ENCODE data around the gene DOK4. TPM values are rescaled to one million over a fixed set of nuclear protein-coding genes. Genes with fewer than 3 reads are reported as not detected.
A peak's percentile ranks its signal among the peaks of the same experiment; 100 is the strongest.
"Not testable (repeated sequence)": the region's sequence is repeated elsewhere in the genome, so short reads cannot be mapped to it uniquely, and the experiment has no call there.

The DOK4 gene
- total RNA-seq, 1 donor from 2014 or later = 6.8 TPM

- Histone ChIP-seq H3K4me3 (ENCODE audit: low read length in 3 of 3) (no peak overlapping the region), H3K9ac (ENCODE audit: low read depth in 1 of 3, low read length in 3 of 3) (no peak overlapping the region), H3K36me3 (ENCODE audit: control insufficient read depth in 3 of 3, insufficient read depth in 3 of 3, low read length in 3 of 3) (no peaks in the 10 kb centered on the region), H3K4me1 (ENCODE audit: control insufficient read depth in 3 of 3, insufficient read depth in 3 of 3, low read length in 3 of 3) (no peaks in the 10 kb centered on the region), H3K9me3 (ENCODE audit: control insufficient read depth in 3 of 3, low read length in 3 of 3) (no peaks in the 10 kb centered on the region), H3K27ac (ENCODE audit: low read depth, low read length) (no peak overlapping the region), H3K27me3 (ENCODE audit: control insufficient read depth in 3 of 3, insufficient read depth in 3 of 3, low read length in 3 of 3) (peaks cover 0 to 14% (median 4%) of the 10 kb centered on the region in 3 donors)
Measured at GRCh38 chr16:57502048-57502775, 15.9 kb upstream of the DOK4 start.

- Histone ChIP-seq H3K9me3 (ENCODE audit: control insufficient read depth in 3 of 3, low read length in 3 of 3) (no peaks in the 10 kb centered on the region), H3K36me3 (ENCODE audit: control insufficient read depth in 3 of 3, insufficient read depth in 3 of 3, low read length in 3 of 3) (no peaks in the 10 kb centered on the region), H3K9ac (ENCODE audit: low read depth in 1 of 3, low read length in 3 of 3) (no peak overlapping the region), H3K27ac (ENCODE audit: low read depth, low read length) (no peak overlapping the region), H3K4me1 (ENCODE audit: control insufficient read depth in 3 of 3, insufficient read depth in 3 of 3, low read length in 3 of 3) (no peaks in the 10 kb centered on the region), H3K27me3 (ENCODE audit: control insufficient read depth in 3 of 3, insufficient read depth in 3 of 3, low read length in 3 of 3) (peaks cover 0 to 14% (median 4%) of the 10 kb centered on the region in 3 donors), H3K4me3 (ENCODE audit: low read length in 3 of 3) (no peak overlapping the region)
Measured at GRCh38 chr16:57501492-57501891, 15.2 kb upstream of the DOK4 start.

GRCh38 chr16:57500578-57501111, 14.4 kb upstream of the DOK4 start:
- no peaks in the 10 kb centered on the region for H3K36me3 ChIP-seq (ENCODE audit: control insufficient read depth in 3 of 3, insufficient read depth in 3 of 3, low read length in 3 of 3)
- no peaks in the 10 kb centered on the region for H3K9me3 ChIP-seq (ENCODE audit: control insufficient read depth in 3 of 3, low read length in 3 of 3)
- no peak overlapping the region for H3K4me3 ChIP-seq (ENCODE audit: low read length in 3 of 3)
- no peak overlapping the region for H3K9ac ChIP-seq (ENCODE audit: low read depth in 1 of 3, low read length in 3 of 3)
- H3K4me1 ChIP-seq (ENCODE audit: control insufficient read depth in 3 of 3, insufficient read depth in 3 of 3, low read length in 3 of 3) = no peaks in the 10 kb centered on the region
- H3K27ac ChIP-seq (ENCODE audit: low read depth, low read length) = no peak overlapping the region
- peaks cover 0 to 14% (median 4%) of the 10 kb centered on the region in 3 donors for H3K27me3 ChIP-seq (ENCODE audit: control insufficient read depth in 3 of 3, insufficient read depth in 3 of 3, low read length in 3 of 3)

- H3K4me1 ChIP-seq (ENCODE audit: control insufficient read depth in 3 of 3, insufficient read depth in 3 of 3, low read length in 3 of 3); H3K27ac ChIP-seq (ENCODE audit: low read depth, low read length); H3K36me3 ChIP-seq (ENCODE audit: control insufficient read depth in 3 of 3, insufficient read depth in 3 of 3, low read length in 3 of 3); H3K9ac ChIP-seq (ENCODE audit: low read depth in 1 of 3, low read length in 3 of 3); H3K9me3 ChIP-seq (ENCODE audit: control insufficient read depth in 3 of 3, low read length in 3 of 3); H3K4me3 ChIP-seq (ENCODE audit: low read length in 3 of 3): not testable (repeated sequence)
- H3K27me3 ChIP-seq (ENCODE audit: control insufficient read depth in 3 of 3, insufficient read depth in 3 of 3, low read length in 3 of 3) = peaks cover 0 to 14% (median 4%) of the 10 kb centered on the region in 3 donors
Measured at GRCh38 chr16:57499941-57500340, 13.6 kb upstream of the DOK4 start.

GRCh38 chr16:57498031-57498430, 11.7 kb upstream of the DOK4 start:
- peaks cover 0 to 8% (median 0%) of the 10 kb centered on the region in 3 donors for H3K27me3 ChIP-seq (ENCODE audit: control insufficient read depth in 3 of 3, insufficient read depth in 3 of 3, low read length in 3 of 3)
- no peaks in the 10 kb centered on the region for H3K36me3 ChIP-seq (ENCODE audit: control insufficient read depth in 3 of 3, insufficient read depth in 3 of 3, low read length in 3 of 3)
- H3K4me3 ChIP-seq (ENCODE audit: low read length in 3 of 3) = no peak overlapping the region
- H3K9me3 ChIP-seq (ENCODE audit: control insufficient read depth in 3 of 3, low read length in 3 of 3) = no peaks in the 10 kb centered on the region
- H3K9ac ChIP-seq (ENCODE audit: low read depth in 1 of 3, low read length in 3 of 3) = no peak overlapping the region
- no peak overlapping the region for H3K27ac ChIP-seq (ENCODE audit: low read depth, low read length)
- no peaks in the 10 kb centered on the region for H3K4me1 ChIP-seq (ENCODE audit: control insufficient read depth in 3 of 3, insufficient read depth in 3 of 3, low read length in 3 of 3)

GRCh38 chr16:57497121-57497520, 10.8 kb upstream of the DOK4 start:
- Histone ChIP-seq H3K9ac (ENCODE audit: low read depth in 1 of 3, low read length in 3 of 3) (no peak overlapping the region), H3K4me3 (ENCODE audit: low read length in 3 of 3) (no peak overlapping the region), H3K27me3 (ENCODE audit: control insufficient read depth in 3 of 3, insufficient read depth in 3 of 3, low read length in 3 of 3) (peaks cover 0 to 8% (median 0%) of the 10 kb centered on the region in 3 donors), H3K9me3 (ENCODE audit: control insufficient read depth in 3 of 3, low read length in 3 of 3) (no peaks in the 10 kb centered on the region), H3K27ac (ENCODE audit: low read depth, low read length) (no peak overlapping the region), H3K4me1 (ENCODE audit: control insufficient read depth in 3 of 3, insufficient read depth in 3 of 3, low read length in 3 of 3) (no peaks in the 10 kb centered on the region), H3K36me3 (ENCODE audit: control insufficient read depth in 3 of 3, insufficient read depth in 3 of 3, low read length in 3 of 3) (no peaks in the 10 kb centered on the region)

GRCh38 chr16:57493767-57494166, 7.5 kb upstream of the DOK4 start:
- Histone ChIP-seq H3K27ac (ENCODE audit: low read depth, low read length) (no peak overlapping the region), H3K9me3 (ENCODE audit: control insufficient read depth in 3 of 3, low read length in 3 of 3) (no peaks in the 10 kb centered on the region), H3K4me3 (ENCODE audit: low read length in 3 of 3) (no peak overlapping the region), H3K9ac (ENCODE audit: low read depth in 1 of 3, low read length in 3 of 3) (no peak overlapping the region), H3K27me3 (ENCODE audit: control insufficient read depth in 3 of 3, insufficient read depth in 3 of 3, low read length in 3 of 3) (peaks cover 0 to 4% (median 0%) of the 10 kb centered on the region in 3 donors), H3K36me3 (ENCODE audit: control insufficient read depth in 3 of 3, insufficient read depth in 3 of 3, low read length in 3 of 3) (no peaks in the 10 kb centered on the region), H3K4me1 (ENCODE audit: control insufficient read depth in 3 of 3, insufficient read depth in 3 of 3, low read length in 3 of 3) (no peaks in the 10 kb centered on the region)

- Histone ChIP-seq H3K9me3 (ENCODE audit: control insufficient read depth in 3 of 3, low read length in 3 of 3) (no peaks in the 10 kb centered on the region), H3K4me3 (ENCODE audit: low read length in 3 of 3) (no peak overlapping the region), H3K27ac (ENCODE audit: low read depth, low read length) (no peak overlapping the region), H3K4me1 (ENCODE audit: control insufficient read depth in 3 of 3, insufficient read depth in 3 of 3, low read length in 3 of 3) (peaks cover 6 to 19% (median 17%) of the 10 kb centered on the region in 3 donors), H3K27me3 (ENCODE audit: control insufficient read depth in 3 of 3, insufficient read depth in 3 of 3, low read length in 3 of 3) (no peaks in the 10 kb centered on the region), H3K36me3 (ENCODE audit: control insufficient read depth in 3 of 3, insufficient read depth in 3 of 3, low read length in 3 of 3) (no peaks in the 10 kb centered on the region), H3K9ac (ENCODE audit: low read depth in 1 of 3, low read length in 3 of 3) (no peak overlapping the region)
Measured at GRCh38 chr16:57489229-57489628, 2.9 kb upstream of the DOK4 start.

GRCh38 chr16:57486858-57487834, 853 bp upstream of the DOK4 start:
- H3K9me3 ChIP-seq (ENCODE audit: control insufficient read depth in 3 of 3, low read length in 3 of 3) = no peaks in the 10 kb centered on the region
- H3K4me1 ChIP-seq (ENCODE audit: control insufficient read depth in 3 of 3, insufficient read depth in 3 of 3, low read length in 3 of 3) = peaks cover 6 to 19% (median 17%) of the 10 kb centered on the region in 3 donors
- H3K36me3 ChIP-seq (ENCODE audit: control insufficient read depth in 3 of 3, insufficient read depth in 3 of 3, low read length in 3 of 3) = no peaks in the 10 kb centered on the region
- H3K9ac ChIP-seq (ENCODE audit: low read depth in 1 of 3, low read length in 3 of 3) = no peak overlapping the region
- no peaks in the 10 kb centered on the region for H3K27me3 ChIP-seq (ENCODE audit: control insufficient read depth in 3 of 3, insufficient read depth in 3 of 3, low read length in 3 of 3)
- no peak overlapping the region for H3K27ac ChIP-seq (ENCODE audit: low read depth, low read length)
- peak overlapping the region; percentile 54 to 66 (median 58) for H3K4me3 ChIP-seq (ENCODE audit: low read length in 3 of 3)

All from skeletal muscle tissue (tissue), 4 donors.